HCT116 (cell line): ENCODE results near the gene CTBP1.

Experiments
- EZH2 ChIP-seq: fragments of 200-600 bp; sonication (generic); IDR thresholded peaks from 2 replicates; pipeline ENCODE4 v1.6.1; 2017; ENCODE audit warnings: antibody characterized with exemption, mixed run types
- EZH2phosphoT487 ChIP-seq: fragments of 200-600 bp; IDR thresholded peaks from 2 replicates; pipeline ENCODE4 v1.6.1; 2018; ENCODE audit warnings: antibody characterized with exemption, borderline replicate concordance
- POLR2A ChIP-seq: IDR thresholded peaks from 2 replicates; pipeline ENCODE4 v1.7.0; 2011; ENCODE audit warnings: borderline replicate concordance; ENCODE audit not compliant: insufficient read depth, insufficient read length; ENCODE audit errors: extremely low read depth
- YY1 ChIP-seq: IDR thresholded peaks from 2 replicates; pipeline ENCODE4 v1.6.1; 2011; ENCODE audit warnings: low read length, low read depth, moderate library complexity, mild to moderate bottlenecking; ENCODE audit not compliant: insufficient replicate concordance; ENCODE audit errors: extremely low read depth
- ZNF274 ChIP-seq: fragments of 200-500 bp; sonication (Bioruptor generic); IDR thresholded peaks from 2 replicates; pipeline ENCODE4 v1.6.1; 2014; ENCODE audit warnings: mild to moderate bottlenecking, low read depth, low read length, inconsistent platforms
- TF ChIP-seq, protein P1 (sequence below), 3 experiments: fragments of 200-600 bp in 1 of 3; sonication (generic) in 1 of 3; IDR thresholded peaks in 2 of 3; conservative IDR thresholded peaks in 1 of 3; 2 replicates each; pipeline ENCODE4 v1.5.1; 2012 to 2017; ENCODE audit warnings: low read depth in 2 of 3, low read length in 2 of 3, antibody characterized with exemption in 1 of 3, borderline replicate concordance in 1 of 3, control low read depth in 1 of 3, mild to moderate bottlenecking in 1 of 3, mixed read lengths in 1 of 3, mixed run types in 1 of 3, moderate library complexity in 1 of 3; ENCODE audit not compliant: insufficient read depth in 1 of 3

DNA sequence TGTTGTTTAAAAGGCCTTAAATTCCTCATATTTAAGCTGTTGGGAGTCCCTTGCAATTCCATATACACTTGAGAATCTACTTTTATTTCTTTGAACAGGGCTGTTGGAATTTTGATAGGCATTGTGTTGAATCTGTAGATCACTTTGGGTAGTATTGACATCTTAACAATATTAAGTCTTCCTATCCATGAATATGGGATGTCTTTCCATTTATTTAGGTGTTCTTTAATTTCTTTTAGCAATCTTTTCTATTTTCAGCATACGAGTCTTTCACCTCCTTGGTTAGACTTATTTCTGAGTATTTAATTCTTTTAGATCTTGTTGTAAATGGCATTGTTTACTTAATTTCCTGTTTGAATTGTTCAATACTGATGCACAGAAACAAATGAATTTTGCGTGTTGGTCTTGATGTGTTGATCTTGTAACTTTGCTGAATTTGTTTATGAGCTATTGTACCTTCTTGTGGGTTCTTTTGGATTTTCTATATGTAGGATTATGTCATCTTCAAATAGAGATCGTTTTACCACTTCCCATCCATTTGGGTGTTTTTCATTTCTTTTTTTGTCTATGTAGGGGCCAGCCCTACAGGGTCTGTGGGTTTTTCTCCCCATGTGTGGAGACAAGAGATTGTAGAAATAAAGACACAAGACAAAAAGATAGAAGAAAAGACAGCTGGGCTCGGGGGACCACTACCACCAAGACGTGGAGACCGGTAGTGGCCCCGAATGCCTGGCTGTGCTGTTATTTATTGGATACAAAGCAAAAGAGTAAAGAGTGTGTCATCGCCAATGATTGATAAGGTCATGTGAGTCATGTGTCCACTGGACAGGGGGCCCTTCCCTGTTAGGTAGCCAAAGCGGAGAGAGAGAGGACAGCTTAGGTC lies 18.2 kb upstream of the CTBP1 start:
- TF ChIP-seq POLR2A: no peak
- no peak for TF ChIP-seq ZNF274
- no peak for TF ChIP-seq EZH2phosphoT487
- TF ChIP-seq EZH2: no peak
- TF ChIP-seq YY1: no peak
- TF ChIP-seq, protein P1, sequence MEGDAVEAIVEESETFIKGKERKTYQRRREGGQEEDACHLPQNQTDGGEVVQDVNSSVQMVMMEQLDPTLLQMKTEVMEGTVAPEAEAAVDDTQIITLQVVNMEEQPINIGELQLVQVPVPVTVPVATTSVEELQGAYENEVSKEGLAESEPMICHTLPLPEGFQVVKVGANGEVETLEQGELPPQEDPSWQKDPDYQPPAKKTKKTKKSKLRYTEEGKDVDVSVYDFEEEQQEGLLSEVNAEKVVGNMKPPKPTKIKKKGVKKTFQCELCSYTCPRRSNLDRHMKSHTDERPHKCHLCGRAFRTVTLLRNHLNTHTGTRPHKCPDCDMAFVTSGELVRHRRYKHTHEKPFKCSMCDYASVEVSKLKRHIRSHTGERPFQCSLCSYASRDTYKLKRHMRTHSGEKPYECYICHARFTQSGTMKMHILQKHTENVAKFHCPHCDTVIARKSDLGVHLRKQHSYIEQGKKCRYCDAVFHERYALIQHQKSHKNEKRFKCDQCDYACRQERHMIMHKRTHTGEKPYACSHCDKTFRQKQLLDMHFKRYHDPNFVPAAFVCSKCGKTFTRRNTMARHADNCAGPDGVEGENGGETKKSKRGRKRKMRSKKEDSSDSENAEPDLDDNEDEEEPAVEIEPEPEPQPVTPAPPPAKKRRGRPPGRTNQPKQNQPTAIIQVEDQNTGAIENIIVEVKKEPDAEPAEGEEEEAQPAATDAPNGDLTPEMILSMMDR (IDR thresholded peaks at IDR 0.05 in 2 of 3, conservative IDR thresholded peaks at IDR 0.05 in 1 of 3; ENCODE audit: borderline replicate concordance in 1 of 3, insufficient read depth in 1 of 3, low read depth in 2 of 3, low read length in 2 of 3): no peak
